LNCaP clone FGC (cell line): ENCODE measurements around the gene SNPH.
"Not testable (repeated sequence)": the region's sequence is repeated elsewhere in the genome, so short reads cannot be mapped to it uniquely, and the experiment has no call there.

Experiments used
- DNase-seq: peaks from one replicate; pipeline ENCODE4 v3.0.0-alpha.2; 2011; ENCODE audit warnings: low read depth
- H3K4me3 ChIP-seq: 2 replicates; pipeline ENCODE4 v1.5.1; 2011; ENCODE audit warnings: mild to moderate bottlenecking, low read depth, low read length, control low read depth
- CTCF ChIP-seq: IDR thresholded peaks from 2 replicates; pipeline ENCODE4 v1.5.1; 2012; ENCODE audit warnings: mild to moderate bottlenecking; ENCODE audit not compliant: control insufficient read depth, insufficient read depth; ENCODE audit errors: extremely low read depth

SNPH gene

GRCh38 chr20:1247689-1248088 is 18.4 kb upstream of the SNPH start:
- DNase-seq = no peak
- TF ChIP-seq CTCF = no peak
- H3K4me3 ChIP-seq = no peak overlapping the region

GRCh38 chr20:1250282-1250681 is 15.8 kb upstream of the SNPH start:
- DNase-seq, H3K4me3 ChIP-seq: not testable (repeated sequence)

GRCh38 chr20:1252416-1252815 is 13.7 kb upstream of the SNPH start:
- no peak overlapping the region for H3K4me3 ChIP-seq
- no peak for TF ChIP-seq CTCF
- no peak for DNase-seq

DNA sequence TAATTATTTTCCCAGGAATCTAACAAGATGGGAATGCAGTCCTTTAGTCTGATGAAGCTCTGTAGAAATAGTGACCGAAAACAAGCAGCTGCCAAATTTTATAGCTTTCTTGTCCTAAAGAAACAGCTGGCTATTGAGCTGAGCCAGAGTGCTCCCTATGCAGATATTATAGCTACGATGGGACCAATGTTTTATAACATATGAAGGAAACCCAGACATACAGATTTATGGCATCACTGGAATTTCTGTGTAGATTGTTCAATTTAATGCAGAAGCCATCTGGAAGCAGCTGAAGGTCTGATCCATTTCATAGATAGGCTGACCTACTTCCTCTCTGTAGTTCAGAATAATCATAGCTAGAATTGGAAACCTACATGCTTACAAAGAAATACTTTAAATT is 11.8 kb upstream of the SNPH start:
- no peak for DNase-seq
- no peak for TF ChIP-seq CTCF

GRCh38 chr20:1255675-1256074 is 10.4 kb upstream of the SNPH start:
- no peak for TF ChIP-seq CTCF
- no peak for DNase-seq
- no peak overlapping the region for H3K4me3 ChIP-seq

More for the DNA sequence above, 11.8 kb upstream of the SNPH start:
- no peak overlapping the region for H3K4me3 ChIP-seq

GRCh38 chr20:1263853-1264252 is 2.2 kb upstream of the SNPH start:
- DNase-seq = no peak
- no peak overlapping the region for H3K4me3 ChIP-seq
- no peak for TF ChIP-seq CTCF

- TF ChIP-seq CTCF = no peak
- no peak for DNase-seq
Measured at GRCh38 chr20:1264727-1265126, 1.4 kb upstream of the SNPH start.

DNA sequence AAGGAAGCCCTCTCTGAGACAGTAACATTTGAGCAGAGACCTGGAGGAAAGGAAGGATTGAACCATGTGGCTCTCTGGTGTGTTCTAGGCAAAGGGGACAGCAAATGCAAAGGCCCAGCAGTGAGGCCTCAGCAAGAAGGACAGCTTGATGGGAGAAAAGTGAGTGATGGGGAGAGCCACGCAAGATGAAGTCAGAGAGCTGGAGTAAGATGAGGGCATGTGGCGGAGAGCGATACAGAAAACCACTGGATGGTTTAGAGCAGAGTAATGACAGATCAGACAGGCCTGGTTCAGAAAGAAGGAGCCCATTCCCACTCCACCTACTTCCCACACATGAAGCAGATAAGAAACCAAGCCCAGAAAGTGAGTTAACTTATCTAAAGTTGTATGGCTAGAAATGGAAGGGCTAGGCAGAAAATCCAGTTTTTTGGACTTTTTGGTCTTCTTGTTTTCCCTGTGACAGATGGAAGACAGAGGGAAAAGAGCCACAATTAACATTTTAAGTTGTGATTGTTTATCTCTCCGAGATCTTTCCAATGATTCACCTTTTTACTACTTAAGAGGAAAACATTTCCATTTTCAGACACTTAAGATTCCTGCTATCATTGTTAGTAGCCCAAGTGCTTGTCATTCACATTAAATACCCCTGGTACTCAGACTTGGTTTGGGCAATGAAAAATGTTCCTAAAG is 723 bp upstream of the SNPH start:
- TF ChIP-seq CTCF = no peak
- H3K4me3 ChIP-seq = no peak overlapping the region
- DNase-seq = no peak

More at GRCh38 chr20:1264727-1265126, 1.4 kb upstream of the SNPH start:
- no peak overlapping the region for H3K4me3 ChIP-seq
